NCI-H748 treated with DMSO at 0.1 percent for 48 hours (cell line): ENCODE measurements around the gene FER.
"Not testable (repeated sequence)": the region's sequence is repeated elsewhere in the genome, so short reads cannot be mapped to it uniquely, and the experiment has no call there.

ENCODE experiments used
- DNase-seq: peaks from one replicate; lab custom pipeline; 2025; lab: John Stamatoyannopoulos, UW

Gene FER

DNA sequence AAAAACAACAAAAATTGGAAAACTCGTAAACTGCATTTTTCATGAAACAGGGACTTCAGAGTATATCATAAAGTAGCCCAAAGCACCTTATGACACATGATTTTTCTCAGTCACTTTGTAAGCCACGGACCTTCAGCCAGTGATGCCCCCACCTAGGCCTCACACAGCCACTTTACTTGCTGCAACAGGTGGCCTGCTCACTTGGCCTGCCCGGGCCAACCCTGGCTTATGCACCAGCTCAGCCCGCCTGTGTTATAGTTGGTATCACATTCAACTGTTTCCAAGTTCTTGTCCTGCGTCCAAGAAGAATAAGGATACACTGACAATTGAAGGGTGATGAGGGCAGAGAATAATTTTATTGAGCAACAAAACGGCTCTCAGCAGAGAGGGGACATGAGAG lies 219.2 kb downstream of the FER start:
- no peak for DNase-seq

DNA sequence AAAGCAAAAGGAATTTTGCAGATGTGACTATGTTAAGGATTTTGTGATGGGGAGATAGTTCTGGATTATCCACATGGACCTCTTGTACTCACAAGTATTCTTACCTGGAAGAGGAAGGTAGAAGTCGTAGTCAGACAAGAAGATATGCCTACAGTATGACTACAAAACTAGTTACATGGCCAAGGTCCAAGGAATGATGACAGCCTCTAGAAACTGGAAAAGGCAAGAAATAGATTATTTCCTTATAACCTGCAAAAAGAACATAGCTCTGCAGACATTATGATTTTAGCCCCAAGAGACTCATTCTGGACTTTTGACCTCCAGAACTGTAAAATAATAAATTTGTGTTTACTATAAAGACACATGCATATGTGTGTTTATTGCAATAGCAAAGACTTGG lies 226.9 kb downstream of the FER start:
- no peak for DNase-seq

DNA sequence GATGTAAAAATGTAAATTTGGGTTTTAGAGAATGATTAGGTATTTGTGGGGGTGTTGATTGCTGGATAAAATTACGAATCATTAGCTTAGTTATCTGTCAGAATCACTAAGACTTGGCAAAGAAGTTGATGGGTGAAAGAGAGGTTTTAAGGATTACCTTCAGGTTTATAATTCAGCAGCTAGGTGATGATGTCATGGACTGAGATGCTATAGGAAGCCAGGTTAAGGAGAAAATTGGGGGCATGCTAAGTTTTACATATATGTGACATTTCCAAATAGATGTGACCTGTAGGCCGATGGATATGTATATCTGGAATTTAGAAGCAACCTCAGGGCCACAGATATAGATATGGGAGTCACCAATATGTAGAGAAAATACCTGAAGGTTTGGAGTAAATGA lies 228.0 kb downstream of the FER start:
- DNase-seq = no peak

DNA sequence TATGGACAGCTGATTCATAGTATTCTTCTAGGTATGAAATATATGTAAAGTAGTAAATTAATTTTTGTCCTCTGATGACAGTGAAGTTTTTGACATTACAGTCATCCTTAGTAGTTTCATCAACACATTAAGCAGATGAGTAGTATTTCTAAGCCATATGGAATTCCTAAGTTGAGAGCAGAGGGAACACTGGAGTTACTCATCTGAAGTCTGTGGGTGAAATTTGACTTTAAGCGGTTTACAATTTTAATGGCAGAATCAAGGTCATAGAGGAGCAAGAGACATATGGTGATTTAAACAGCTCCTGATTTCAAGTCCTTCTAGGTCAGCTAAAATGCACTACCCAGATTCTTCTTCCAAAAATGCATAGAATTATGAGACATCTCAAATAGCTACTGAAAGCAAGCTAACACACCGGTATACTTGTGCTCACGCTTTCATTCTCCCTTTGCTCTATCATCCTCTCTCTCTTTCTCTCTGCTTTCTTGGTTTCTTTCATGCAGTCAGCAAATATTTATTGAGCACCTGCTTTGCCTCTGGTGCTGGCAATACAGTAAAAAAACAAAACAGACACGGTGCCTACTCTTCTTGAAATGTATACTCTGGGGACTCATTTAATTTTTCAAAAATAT lies 235.9 kb downstream of the FER start:
- DNase-seq = no peak

GRCh38 chr5:108989761-108990392 lies 242.2 kb downstream of the FER start:
- DNase-seq = no peak

- not testable (repeated sequence) for DNase-seq
Measured at GRCh38 chr5:108992396-108993085, 244.8 kb downstream of the FER start.

- not testable (repeated sequence) for DNase-seq
Measured at GRCh38 chr5:108993440-108993839, 245.7 kb downstream of the FER start.

DNA sequence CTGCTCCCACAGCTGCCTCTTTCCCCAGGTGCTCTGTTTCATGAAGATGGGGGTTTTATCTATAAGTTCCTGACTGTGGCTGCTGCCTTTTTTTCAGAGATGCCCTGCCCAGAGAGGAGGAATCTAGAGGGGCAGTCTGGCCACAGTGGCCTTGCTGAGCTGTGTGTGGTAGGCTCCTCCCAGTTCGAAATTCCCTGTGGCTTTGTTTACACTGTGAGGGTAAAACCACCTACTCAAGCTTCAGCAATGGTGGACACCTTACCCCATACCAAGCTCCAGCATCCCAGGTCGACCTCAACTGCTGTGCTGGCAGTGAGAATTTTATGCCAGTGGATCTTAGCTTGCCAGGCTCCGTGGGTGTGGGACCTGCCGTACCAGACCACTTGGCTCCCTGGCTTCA lies 250.0 kb downstream of the FER start:
- no peak for DNase-seq

- no peak for DNase-seq
Measured at GRCh38 chr5:108998216-108998615, 250.5 kb downstream of the FER start.

DNA sequence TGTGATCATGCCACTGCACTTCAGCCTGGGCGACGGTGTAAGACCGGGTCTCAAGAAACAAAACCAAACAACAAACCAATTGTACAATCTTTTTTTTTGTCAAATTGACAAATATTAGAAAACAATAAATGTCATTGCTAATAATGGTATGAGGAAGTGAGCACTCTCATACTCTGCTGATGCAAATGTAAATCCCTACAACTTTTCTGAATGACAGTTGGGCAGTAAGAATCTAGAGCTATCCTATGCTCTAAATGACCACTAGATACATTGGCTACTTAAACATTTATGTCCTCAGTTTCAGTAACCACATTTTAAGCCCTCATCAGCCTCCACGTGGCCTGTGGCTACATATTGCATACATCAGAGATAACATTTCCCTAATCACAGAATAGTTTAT lies 256.2 kb downstream of the FER start:
- DNase-seq = no peak

- DNase-seq = no peak
Measured at GRCh38 chr5:109005297-109006009, 257.8 kb downstream of the FER start.

GRCh38 chr5:109006129-109006528 lies 258.4 kb downstream of the FER start:
- DNase-seq = no peak

DNA sequence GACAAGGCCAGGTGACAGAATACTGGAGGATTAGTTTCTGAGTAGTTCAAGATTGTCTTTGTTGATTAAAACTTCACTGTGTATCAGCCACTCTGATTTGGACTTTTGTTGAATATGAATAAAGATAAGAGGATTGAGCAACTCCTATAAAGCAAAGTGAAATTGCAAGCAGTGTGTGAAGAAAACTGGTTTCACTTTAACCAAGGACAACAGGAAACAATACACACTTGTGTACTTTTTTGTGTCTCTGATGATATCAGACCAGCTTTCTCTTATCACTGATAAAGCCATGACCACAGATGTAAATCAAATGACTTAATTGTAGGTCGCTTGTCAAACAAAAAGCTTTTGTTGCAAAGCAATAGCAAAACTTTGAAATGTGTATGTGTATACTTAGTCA lies 268.6 kb downstream of the FER start:
- no peak for DNase-seq

DNA sequence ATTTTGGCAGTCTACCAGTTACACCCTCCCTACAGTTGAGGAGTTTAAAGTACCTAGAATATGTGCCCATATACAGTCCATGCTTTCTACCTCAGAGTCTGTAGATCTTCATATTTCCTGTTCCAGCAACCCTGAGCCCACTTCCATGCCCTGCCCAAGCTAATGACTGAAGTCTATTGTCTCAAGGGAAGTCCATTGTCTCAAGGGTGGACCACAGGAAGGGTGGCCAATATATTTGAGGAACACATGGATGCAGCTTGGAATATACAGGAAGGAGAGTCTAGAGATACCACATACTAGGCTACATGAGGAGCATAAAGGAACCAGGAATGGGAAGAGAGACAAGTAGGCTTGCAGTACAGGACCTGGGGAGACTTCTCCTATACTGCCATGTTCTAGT lies 274.4 kb downstream of the FER start:
- DNase-seq = no peak

DNA sequence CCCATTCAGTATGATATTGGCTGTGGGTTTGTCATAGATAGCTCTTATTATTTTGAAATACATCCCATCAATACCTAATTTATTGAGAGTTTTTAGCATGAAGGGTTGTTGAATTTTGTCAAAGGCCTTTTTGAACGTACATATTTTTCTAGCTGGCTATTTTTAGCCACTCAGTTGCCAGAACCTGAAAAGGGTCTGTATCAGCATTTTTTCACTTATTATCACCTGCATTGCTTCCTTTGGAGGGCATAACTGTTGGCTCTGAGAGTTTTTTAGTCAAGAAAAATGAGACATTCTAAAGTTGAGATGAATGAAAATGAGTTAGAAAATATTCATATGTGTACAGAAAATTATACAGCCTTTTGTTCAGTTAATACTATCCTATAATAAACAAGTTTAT lies 278.0 kb downstream of the FER start:
- DNase-seq = not testable (repeated sequence)

DNA sequence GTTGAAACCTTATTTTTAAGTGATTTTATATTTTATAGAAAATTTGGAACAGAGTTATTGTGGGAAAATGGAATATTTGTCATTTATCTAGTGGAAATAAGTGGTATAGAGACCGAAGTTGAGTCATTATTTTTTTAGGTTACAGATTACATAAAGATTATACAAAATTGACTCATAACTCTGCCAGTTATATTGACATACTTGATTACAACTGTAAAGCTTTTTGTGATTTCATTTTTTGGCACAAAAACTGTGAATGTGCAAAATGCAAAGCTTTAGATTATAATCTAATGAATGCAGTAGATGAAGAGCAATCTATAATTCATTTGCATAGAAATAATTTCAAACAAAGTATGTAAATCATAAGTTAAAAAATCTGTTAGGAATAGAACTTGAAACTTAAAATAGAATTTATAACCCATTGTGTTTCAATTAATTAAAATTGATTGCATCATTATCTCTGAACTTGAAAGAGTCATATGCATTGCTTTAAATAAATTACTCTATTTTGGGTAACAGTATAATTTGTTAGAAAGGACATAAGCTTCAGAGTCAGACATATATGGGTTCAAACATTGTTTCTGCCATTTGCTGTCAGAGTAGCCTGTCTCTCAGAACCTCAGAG lies 280.4 kb downstream of the FER start:
- no peak for DNase-seq

DNA sequence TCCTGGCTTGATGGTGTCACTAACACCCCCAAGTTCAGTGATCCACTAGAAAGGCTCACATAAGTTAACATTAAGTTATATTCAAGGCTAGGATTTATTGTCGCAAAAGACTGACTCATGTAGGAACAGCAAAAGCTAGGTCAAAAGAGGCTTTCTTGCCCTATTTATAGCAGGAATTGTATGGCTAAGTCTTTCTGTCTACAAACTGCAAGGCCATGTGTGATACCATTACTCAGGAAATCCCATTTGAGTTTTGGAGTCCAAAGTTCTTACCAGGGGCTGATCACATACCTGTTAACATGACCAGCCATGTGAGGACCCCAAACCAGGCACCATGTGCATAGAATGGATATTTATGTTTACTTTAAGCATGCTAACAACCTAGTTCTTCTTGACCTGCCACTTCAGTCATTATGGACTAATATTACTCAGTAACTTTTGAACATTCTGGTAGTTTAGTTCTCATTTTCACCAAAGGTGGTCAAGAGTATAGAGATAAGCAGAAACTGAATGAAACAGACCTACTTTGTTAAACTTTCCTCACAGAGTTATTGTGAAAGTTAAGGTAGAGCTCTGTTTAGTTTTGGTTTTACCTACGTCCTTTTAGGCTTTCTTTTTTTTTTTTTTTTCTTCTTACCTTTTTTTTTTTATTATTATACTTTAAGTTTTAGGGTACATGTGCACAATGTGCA lies 281.1 kb downstream of the FER start:
- DNase-seq = no peak

DNA sequence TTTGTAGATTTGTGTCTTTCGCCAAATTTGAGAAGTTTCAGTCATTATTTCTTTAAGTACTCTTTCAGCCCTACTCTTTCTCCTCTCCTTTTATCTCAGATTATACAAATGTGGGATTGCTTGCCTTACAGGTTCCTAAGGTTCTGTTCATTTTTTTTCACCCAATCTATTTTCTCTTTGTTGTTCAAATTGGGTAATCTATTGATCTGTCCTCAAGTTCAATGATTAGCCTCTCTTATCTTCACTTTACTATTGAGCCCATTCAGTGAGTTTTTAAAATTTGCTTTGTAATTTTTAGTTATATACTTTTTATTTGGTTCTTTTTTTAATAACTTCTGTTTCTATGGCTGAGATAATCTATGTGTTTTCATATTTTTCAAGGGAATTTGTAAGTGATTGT lies 282.1 kb downstream of the FER start:
- no peak for DNase-seq

DNA sequence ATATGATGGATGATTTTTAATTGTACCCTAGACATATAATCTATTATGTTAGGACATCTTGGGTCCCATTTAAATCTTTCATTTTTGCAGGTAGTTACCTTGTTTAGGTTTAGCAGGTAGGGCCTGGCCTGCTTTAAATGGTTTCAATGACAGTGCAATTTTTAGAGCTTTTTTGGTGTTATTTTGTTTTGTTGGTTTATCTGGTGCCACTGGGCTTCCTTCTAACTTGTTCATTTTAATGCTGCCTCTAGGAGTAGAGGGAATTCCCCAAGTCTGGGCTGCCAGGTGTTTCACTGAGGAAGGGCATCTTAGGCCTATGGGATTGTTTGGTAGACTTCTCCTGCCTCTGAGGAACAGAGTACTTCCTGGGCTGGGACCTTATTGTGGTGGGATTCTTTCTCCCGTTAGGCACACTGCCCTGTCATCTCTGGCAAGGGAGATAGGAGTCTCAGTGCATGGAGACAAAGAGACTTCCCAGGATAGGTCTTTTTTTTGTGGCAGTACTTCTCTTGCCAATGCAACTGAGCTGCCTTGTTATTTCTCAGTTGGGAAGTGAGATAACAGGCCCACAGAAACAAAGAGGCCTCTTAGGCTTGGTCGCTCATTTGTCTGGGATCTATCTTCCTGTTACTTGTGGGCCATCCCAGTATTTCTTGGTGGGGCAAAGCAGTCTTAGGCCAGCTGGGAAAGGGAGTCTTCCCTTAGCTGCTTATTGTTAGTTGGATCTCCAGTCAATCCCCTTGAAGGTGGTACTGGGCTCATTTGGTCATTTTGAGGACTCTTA lies 282.9 kb downstream of the FER start:
- no peak for DNase-seq

DNA sequence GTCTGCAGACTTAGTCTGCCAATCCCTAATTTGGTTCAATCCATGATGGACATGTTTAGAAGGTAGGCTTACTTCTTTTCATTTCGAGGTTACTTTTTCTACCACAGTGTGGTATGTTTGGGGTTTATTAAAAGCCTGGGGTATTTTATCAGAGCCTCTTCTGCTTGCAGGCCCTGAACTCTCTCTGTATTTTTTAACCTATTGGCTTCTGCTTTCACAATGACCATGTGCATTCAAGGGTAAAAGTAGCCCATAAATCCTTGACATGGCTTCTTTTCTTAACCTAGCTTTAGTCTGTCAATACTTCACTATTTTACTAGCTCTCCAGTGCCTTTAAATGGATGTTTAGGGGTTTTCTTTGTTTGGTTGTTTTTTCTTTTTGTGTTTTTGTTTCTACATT lies 286.6 kb downstream of the FER start:
- DNase-seq = no peak

GRCh38 chr5:109035436-109035835 lies 287.7 kb downstream of the FER start:
- DNase-seq = no peak
